Liver (tissue), 3 donors: ENCODE data around the gene HTR7.

ENCODE experiments used
- CTCF ChIP-seq: fragments of 150-350 bp; IDR thresholded peaks from 2 replicates; pipeline ENCODE4 v1.5.1; 2017; ENCODE audit warnings: improper control_type of control experiment, low read depth, low read length; ENCODE audit not compliant: missing input control
- MAX ChIP-seq: IDR thresholded peaks from 2 replicates; pipeline ENCODE4 v1.6.1; 2016; ENCODE audit warnings: antibody characterized with exemption
- RAD21 ChIP-seq, 2 donors: IDR thresholded peaks; 2 replicates each; pipeline ENCODE4 v1.6.1; 2016; ENCODE audit warnings: antibody characterized with exemption in 2 of 2, mild to moderate bottlenecking in 2 of 2
- RXRA ChIP-seq, 2 donors: IDR thresholded peaks; 2 replicates each; pipeline ENCODE4 v1.6.1; 2017 to 2018; ENCODE audit warnings: antibody characterized with exemption in 2 of 2, mild to moderate bottlenecking in 1 of 2
- donor health status: healthy.
- donor health status: healthy.

- TF ChIP-seq CTCF (no peak), RXRA (IDR thresholded peaks at IDR 0.05) (no peak), RAD21 (IDR thresholded peaks at IDR 0.05) (no peak), MAX (no peak)
Observed at GRCh38 chr10:90707657-90708056, 150.2 kb downstream of the HTR7 start.
